Hypothalamus (tissue), 51 donors: ENCODE measurements around the gene KIAA0753.
A peak's percentile ranks its signal among the peaks of the same experiment; 100 is the strongest.

Experiments
- DNase-seq, 51 donors: peaks; one replicate each; lab custom pipeline; 2025; lab: John Stamatoyannopoulos, UW

The KIAA0753 gene

GRCh38 chr17:6530324-6530920 is 110.1 kb downstream of the KIAA0753 start:
- no peak for DNase-seq

DNA sequence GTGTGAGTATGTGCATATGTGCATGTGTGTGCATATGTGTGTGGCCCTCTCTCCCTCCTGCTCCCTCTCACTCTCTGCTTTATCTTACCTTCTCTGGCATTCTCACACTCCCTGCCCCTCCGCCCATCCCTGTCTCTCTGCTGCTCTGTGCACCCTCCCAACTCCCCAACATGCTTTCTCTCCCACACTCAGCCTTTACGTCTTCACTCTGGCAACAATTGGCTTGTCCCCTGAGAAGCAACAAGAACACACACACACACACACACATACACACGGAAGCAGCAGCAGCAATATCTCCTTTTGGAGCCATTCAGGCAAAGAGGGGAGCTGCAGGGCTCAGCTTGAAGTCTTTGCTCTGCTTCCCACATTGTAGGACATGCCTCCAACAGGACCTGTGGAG is 112.0 kb downstream of the KIAA0753 start:
- DNase-seq: peak in 1 of 51 donors; percentile 50
